ENCODE measurements around the gene ERBIN. TPM values are rescaled to one million over a fixed set of nuclear protein-coding genes. Genes with fewer than 3 reads are reported as not detected.
A peak's percentile ranks its signal among the peaks of the same experiment; 100 is the strongest.

The ERBIN gene
- total and polyA plus RNA-seq, 2 of the 13 experiments (the other 11 are each of a cell fraction or from before 2014, with no cell fraction given), result 14.4 to 41.7 TPM

DNA sequence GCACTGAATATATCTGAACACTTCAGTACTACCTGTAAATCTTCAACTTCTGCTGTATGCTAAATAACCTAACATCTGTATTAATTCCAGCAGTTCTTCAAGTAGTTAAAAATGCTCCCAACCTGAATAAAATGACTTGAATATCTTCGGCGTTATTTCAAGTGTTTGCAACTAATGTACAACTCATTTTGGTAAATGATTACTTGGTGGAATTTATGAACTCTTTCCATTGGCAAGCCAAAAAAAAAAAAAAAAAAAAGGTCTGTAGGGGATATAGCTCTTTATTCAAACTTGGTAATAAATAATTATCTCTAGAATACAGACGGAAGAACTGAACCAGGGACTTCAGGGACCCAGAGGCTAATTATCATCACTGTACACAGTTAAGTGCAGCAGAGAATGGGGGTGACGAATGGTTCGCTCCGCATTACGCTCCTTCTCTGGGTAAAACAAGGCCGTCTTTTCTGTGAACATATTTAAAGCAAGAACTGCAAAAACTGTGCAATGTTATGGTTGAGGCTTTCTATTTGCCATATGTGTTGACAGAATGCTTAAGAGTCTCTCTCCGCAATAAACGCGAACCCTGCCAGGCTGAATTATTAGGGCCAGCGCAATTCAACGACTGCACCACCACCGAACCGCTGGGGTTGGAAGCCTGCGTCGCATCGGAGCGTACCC is 1.9 kb upstream of the ERBIN start (continued):
- 0 out of 2 replicates have a peak, but pooled peaks have one; percentile 25 for TF ChIP-seq ZBTB3 (CRISPR knock-in tag; IDR thresholded peaks at IDR 0.05; ENCODE audit: borderline replicate concordance, low read depth)
- TF ChIP-seq MNT (IDR thresholded peaks at IDR 0.05), result no peak
- 0 out of 2 replicates have a peak, but pooled peaks have one; percentile 7 for TF ChIP-seq ZIK1 (CRISPR knock-in tag; IDR thresholded peaks at IDR 0.05; ENCODE audit: borderline replicate concordance, low read depth)
- TF ChIP-seq ZNF33A (CRISPR knock-in tag; IDR thresholded peaks at IDR 0.05; ENCODE audit: borderline replicate concordance), result no peak
- no peak for TF ChIP-seq ZNF235 (CRISPR knock-in tag; IDR thresholded peaks at IDR 0.05; ENCODE audit: borderline replicate concordance)
- TF ChIP-seq PRDM10 (CRISPR knock-in tag; IDR thresholded peaks at IDR 0.05; ENCODE audit: low read depth), result peak; percentile 94
- peak; percentile 19; the same call in 1 of the 2 replicates for TF ChIP-seq TMF1 (CRISPR knock-in tag; IDR thresholded peaks at IDR 0.05; ENCODE audit: low read depth)

All from HepG2 (cell line).